MM.1S (cell line): ENCODE data around the gene EME2.
"Not testable (repeated sequence)": the region's sequence is repeated elsewhere in the genome, so short reads cannot be mapped to it uniquely, and the experiment has no call there.

Experiments used
- DNase-seq: peaks from one replicate; pipeline ENCODE4 v3.0.0-alpha.2; 2015
- H2AFZ ChIP-seq: fragments of 300-600 bp; sonication (generic); 2 replicates; pipeline ENCODE4 v1.6.0; 2016; ENCODE audit warnings: antibody characterized with exemption, low read length
- H3F3A ChIP-seq: fragments of 300-600 bp; sonication (generic); 2 replicates; pipeline ENCODE4 v1.6.1; 2016; ENCODE audit warnings: mild to moderate bottlenecking, antibody characterized with exemption, low read length, moderate library complexity, mixed read lengths; ENCODE audit not compliant: insufficient read depth
- H3K27ac ChIP-seq: fragments of 300-600 bp; sonication (generic); 2 replicates; pipeline ENCODE4 v1.5.1; 2016; ENCODE audit warnings: mild to moderate bottlenecking, low read length
- H3K27me3 ChIP-seq: fragments of 300-600 bp; sonication (generic); replicated peaks from 2 replicates; pipeline ENCODE4 v1.6.0; 2016; ENCODE audit warnings: low read length; ENCODE audit not compliant: insufficient read depth
- H3K36me3 ChIP-seq: fragments of 300-600 bp; sonication (generic); replicated peaks from 2 replicates; pipeline ENCODE4 v1.6.1; 2016; ENCODE audit warnings: mild to moderate bottlenecking, low read length, mixed read lengths; ENCODE audit not compliant: insufficient read depth
- H3K4me1 ChIP-seq: fragments of 300-600 bp; sonication (generic); 2 replicates; pipeline ENCODE4 v1.6.1; 2016; ENCODE audit warnings: low read length, mixed read lengths
- H3K4me2 ChIP-seq: fragments of 300-600 bp; sonication (generic); 2 replicates; pipeline ENCODE4 v1.6.0; 2016; ENCODE audit warnings: low read depth, low read length
- H3K4me3 ChIP-seq: fragments of 300-600 bp; sonication (generic); 2 replicates; pipeline ENCODE4 v1.5.1; 2016; ENCODE audit warnings: low read length, mixed read lengths
- H3K79me2 ChIP-seq: fragments of 300-600 bp; sonication (generic); 2 replicates; pipeline ENCODE4 v1.6.1; 2016; ENCODE audit warnings: mixed run types, low read length, mixed read lengths
- H3K9ac ChIP-seq: fragments of 300-600 bp; sonication (generic); 2 replicates; pipeline ENCODE4 v1.6.1; 2016; ENCODE audit warnings: low read length, mixed read lengths
- H3K9me2 ChIP-seq: fragments of 300-600 bp; sonication (generic); replicated peaks from 2 replicates; pipeline ENCODE4 v1.6.1; 2016; ENCODE audit warnings: mild to moderate bottlenecking, low read length, mixed read lengths; ENCODE audit not compliant: insufficient read depth
- H3K9me3 ChIP-seq: fragments of 300-600 bp; sonication (generic); replicated peaks from 2 replicates; pipeline ENCODE4 v1.6.1; 2016; ENCODE audit warnings: mild to moderate bottlenecking, low read length, mixed read lengths; ENCODE audit not compliant: insufficient read depth
- H4K20me1 ChIP-seq: fragments of 300-600 bp; sonication (generic); 2 replicates; pipeline ENCODE4 v1.6.1; 2016; ENCODE audit warnings: mild to moderate bottlenecking, low read length, moderate library complexity, mixed read lengths; ENCODE audit not compliant: insufficient read depth
- CTCF ChIP-seq: fragments of 300-600 bp; sonication (generic); IDR thresholded peaks from 2 replicates; pipeline ENCODE4 v1.5.1; 2016; ENCODE audit warnings: antibody characterized with exemption, low read length, mixed read lengths
- EZH2 ChIP-seq: fragments of 300-600 bp; sonication (generic); optimal IDR thresholded peaks from 2 replicates; pipeline ENCODE3; 2017; ENCODE audit warnings: low read depth, mild to moderate bottlenecking, antibody characterized with exemption, low read length, mixed read lengths
- EZH2phosphoT487 ChIP-seq: fragments of 300-600 bp; sonication (generic); IDR thresholded peaks from 2 replicates; pipeline ENCODE4 v1.6.1; 2018; ENCODE audit warnings: antibody characterized with exemption, low read length

The EME2 gene

GRCh38 chr16:1794221-1794871 lies 21.7 kb downstream of the EME2 start:
- no peaks in the 10 kb centered on the region for H3K9me3 ChIP-seq
- no peak overlapping the region for H3K4me3 ChIP-seq
- H3K4me2 ChIP-seq = no peak overlapping the region
- no peaks in the 10 kb centered on the region for H3F3A ChIP-seq
- H3K4me1 ChIP-seq = no peaks in the 10 kb centered on the region
- H3K27ac ChIP-seq = no peak overlapping the region
- TF ChIP-seq EZH2phosphoT487 = no peak
- TF ChIP-seq EZH2 = no peak
- no peak for TF ChIP-seq CTCF
- H2AFZ ChIP-seq = no peak overlapping the region
- H3K9ac ChIP-seq = no peak overlapping the region
- H3K9me2 ChIP-seq = no peaks in the 10 kb centered on the region
- no peaks in the 10 kb centered on the region for H3K36me3 ChIP-seq
- no peak for DNase-seq
- no peaks in the 10 kb centered on the region for H3K27me3 ChIP-seq
- no peaks in the 10 kb centered on the region for H3K79me2 ChIP-seq
- no peaks in the 10 kb centered on the region for H4K20me1 ChIP-seq

- Histone ChIP-seq H2AFZ (no peak overlapping the region), H4K20me1 (no peaks in the 10 kb centered on the region), H3K4me2 (no peak overlapping the region), H3K9me2 (no peaks in the 10 kb centered on the region), H3K9me3 (no peaks in the 10 kb centered on the region), H3K79me2 (no peaks in the 10 kb centered on the region), H3F3A (no peaks in the 10 kb centered on the region), H3K4me3 (no peak overlapping the region), H3K9ac (no peak overlapping the region), H3K27ac (no peak overlapping the region), H3K4me1 (no peaks in the 10 kb centered on the region), H3K36me3 (no peaks in the 10 kb centered on the region), H3K27me3 (no peaks in the 10 kb centered on the region)
- DNase-seq = no peak
- TF ChIP-seq EZH2 (no peak), CTCF (no peak), EZH2phosphoT487 (no peak)
Observed at GRCh38 chr16:1794908-1795666, 22.5 kb downstream of the EME2 start.

- H3K4me1 ChIP-seq, H3K4me3 ChIP-seq, H4K20me1 ChIP-seq, H3K9me2 ChIP-seq, H3K9me3 ChIP-seq, H3K79me2 ChIP-seq, DNase-seq, H3K4me2 ChIP-seq, H3K27me3 ChIP-seq, H3K27ac ChIP-seq, H3K36me3 ChIP-seq, H3F3A ChIP-seq, H3K9ac ChIP-seq, H2AFZ ChIP-seq: not testable (repeated sequence)
Observed at GRCh38 chr16:1799263-1799662, 26.7 kb downstream of the EME2 start.

- TF ChIP-seq EZH2phosphoT487 = no peak
- no peak for TF ChIP-seq CTCF
- TF ChIP-seq EZH2 = no peak
- no peaks in the 10 kb centered on the region for H3K79me2 ChIP-seq
- no peak overlapping the region for H3K4me3 ChIP-seq
- no peaks in the 10 kb centered on the region for H3K36me3 ChIP-seq
- no peaks in the 10 kb centered on the region for H3K27me3 ChIP-seq
- H3K9me3 ChIP-seq = no peaks in the 10 kb centered on the region
- no peak overlapping the region for H3K27ac ChIP-seq
- no peak overlapping the region for H3K4me2 ChIP-seq
- H3F3A ChIP-seq = no peaks in the 10 kb centered on the region
- no peak overlapping the region for H3K9ac ChIP-seq
- DNase-seq = no peak
- no peak overlapping the region for H2AFZ ChIP-seq
- no peaks in the 10 kb centered on the region for H3K4me1 ChIP-seq
- H3K9me2 ChIP-seq = no peaks in the 10 kb centered on the region
- no peaks in the 10 kb centered on the region for H4K20me1 ChIP-seq
Observed at GRCh38 chr16:1800701-1801100, 28.1 kb downstream of the EME2 start.
